ENCODE data around the gene SPEM2.
"Not testable (repeated sequence)": the region's sequence is repeated elsewhere in the genome, so short reads cannot be mapped to it uniquely, and the experiment has no call there.

The SPEM2 gene

GRCh38 chr17:7466318-7466638 is 40.9 kb downstream of the SPEM2 start:
- Mint-ChIP-seq H3K4me3 (no peak overlapping the region), H3K4me1 (peaks cover 15% of the 10 kb centered on the region), H3K36me3 (peaks cover 72% of the 10 kb centered on the region), H3K27ac (peak overlapping the region; percentile 73), H3K9me3 (no peaks in the 10 kb centered on the region)
- no peak for ATAC-seq
- no peak for DNase-seq (ENCODE audit: low spot score in 2 of 2)

DNA sequence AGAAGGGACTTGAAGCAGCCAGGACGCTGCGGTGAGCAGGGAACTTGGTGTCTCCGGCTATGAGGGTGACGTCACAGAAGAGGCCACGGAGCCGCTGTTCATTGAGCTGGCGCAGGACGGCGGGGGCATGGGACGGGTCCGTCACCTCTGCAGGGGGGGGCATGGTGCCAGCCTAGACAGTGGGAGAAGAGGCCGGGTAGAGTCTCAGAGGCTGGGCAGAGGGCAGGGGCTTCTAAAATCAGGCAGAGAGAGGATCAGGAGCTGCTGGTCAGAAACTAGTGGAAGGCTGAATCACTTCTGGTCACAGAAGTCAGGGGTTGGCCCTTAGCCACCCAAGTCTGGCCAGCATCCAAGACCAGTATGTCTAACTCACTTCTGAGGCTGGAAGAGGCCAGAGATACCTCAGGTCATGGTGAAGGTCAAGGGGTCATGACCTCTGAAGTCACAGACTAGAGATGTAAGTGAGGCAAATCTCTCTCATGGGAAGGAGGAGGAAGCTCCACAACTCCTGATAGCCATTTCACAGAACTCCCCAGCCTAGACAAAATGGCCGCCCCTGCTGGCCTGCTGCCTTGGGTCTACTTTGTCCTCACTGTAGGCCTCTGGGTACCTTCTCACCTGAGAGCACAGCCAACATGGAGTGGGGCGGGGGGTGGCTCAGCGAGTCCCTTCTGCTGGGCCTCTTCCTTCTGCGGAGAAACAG is 41.4 kb downstream of the SPEM2 start:
- peak; percentile 9 for ATAC-seq
- Mint-ChIP-seq H3K9me3 (no peaks in the 10 kb centered on the region), H3K4me1 (peaks cover 18% of the 10 kb centered on the region), H3K4me3 (no peak overlapping the region), H3K36me3 (peaks cover 67% of the 10 kb centered on the region), H3K27ac (peak overlapping the region; percentile 73)
- no peak for DNase-seq (ENCODE audit: low spot score in 2 of 2)

DNA sequence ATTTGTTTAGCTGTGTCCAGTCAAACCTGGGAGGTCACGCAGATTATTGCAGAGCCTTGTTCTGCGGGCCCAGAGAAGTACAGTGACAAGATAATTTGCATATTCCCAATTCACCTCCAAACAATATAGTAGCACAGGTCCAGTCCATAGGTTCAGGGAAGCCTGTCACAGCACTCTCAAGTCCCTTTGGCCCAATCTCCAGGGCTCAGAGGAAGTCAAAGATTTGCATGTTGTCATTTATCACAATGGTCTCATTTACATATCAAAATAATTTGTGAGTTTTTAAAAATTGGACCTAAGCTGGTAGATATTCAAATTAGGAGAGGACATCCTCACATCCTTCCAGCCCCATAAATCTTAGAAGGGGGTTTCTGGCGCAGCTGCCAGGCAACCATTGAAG is 42.1 kb downstream of the SPEM2 start:
- Mint-ChIP-seq H3K4me1 (peaks cover 22% of the 10 kb centered on the region), H3K9me3 (no peaks in the 10 kb centered on the region), H3K27ac (no peak overlapping the region), H3K36me3 (peaks cover 60% of the 10 kb centered on the region), H3K4me3 (no peak overlapping the region)
- no peak for DNase-seq (ENCODE audit: low spot score in 2 of 2)
- ATAC-seq, result no peak

- no peak for ATAC-seq
- Mint-ChIP-seq H3K4me1 (peaks cover 22% of the 10 kb centered on the region), H3K27ac (no peak overlapping the region), H3K36me3 (peaks cover 52% of the 10 kb centered on the region), H3K9me3 (no peaks in the 10 kb centered on the region), H3K4me3 (no peak overlapping the region)
- DNase-seq (ENCODE audit: low spot score in 2 of 2), result no peak
Measured at GRCh38 chr17:7468290-7468689, 42.9 kb downstream of the SPEM2 start.

GRCh38 chr17:7468804-7469389 is 43.5 kb downstream of the SPEM2 start:
- peaks cover 48% of the 10 kb centered on the region for H3K36me3 Mint-ChIP-seq
- ATAC-seq, result no peak
- DNase-seq (ENCODE audit: low spot score in 2 of 2), result no peak

GRCh38 chr17:7469843-7470242 is 44.4 kb downstream of the SPEM2 start:
- H3K9me3 Mint-ChIP-seq; ATAC-seq; H3K27ac Mint-ChIP-seq; H3K4me3 Mint-ChIP-seq; DNase-seq (ENCODE audit: low spot score in 2 of 2): not testable (repeated sequence)
- Mint-ChIP-seq H3K36me3 (peaks cover 48% of the 10 kb centered on the region), H3K4me1 (peaks cover 22% of the 10 kb centered on the region)

More at GRCh38 chr17:7468804-7469389, 43.5 kb downstream of the SPEM2 start:
- no peak overlapping the region for H3K27ac Mint-ChIP-seq
- no peaks in the 10 kb centered on the region for H3K9me3 Mint-ChIP-seq
- H3K4me1 Mint-ChIP-seq, result peaks cover 22% of the 10 kb centered on the region
- H3K4me3 Mint-ChIP-seq, result no peak overlapping the region

DNA sequence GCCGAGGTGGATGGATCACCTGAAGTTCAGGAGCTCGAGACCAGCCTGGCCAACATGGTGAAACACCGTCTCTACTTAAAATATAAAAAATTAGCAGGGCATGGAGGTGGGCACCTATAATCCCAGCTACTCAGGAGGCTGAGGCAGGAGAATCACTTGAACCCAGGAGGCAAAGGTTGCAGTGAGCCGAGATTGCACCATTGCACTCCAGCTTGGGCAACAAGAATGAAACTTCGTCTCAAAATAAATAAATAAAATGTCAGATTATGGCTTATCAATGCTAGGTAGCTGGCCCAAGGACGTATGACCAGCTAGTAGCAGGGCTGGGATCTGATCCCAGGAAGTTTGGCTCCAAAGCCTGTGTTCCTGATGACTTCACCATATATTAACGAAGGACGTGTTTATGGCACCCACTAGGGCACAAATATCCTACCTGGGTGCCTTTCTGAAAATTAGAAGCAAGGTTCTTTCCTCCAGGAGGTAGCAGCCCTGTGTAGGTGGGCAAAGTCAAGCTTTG is 45.1 kb downstream of the SPEM2 start:
- Mint-ChIP-seq H3K4me1 (peaks cover 22% of the 10 kb centered on the region), H3K36me3 (peaks cover 48% of the 10 kb centered on the region)
- H3K27ac Mint-ChIP-seq; H3K9me3 Mint-ChIP-seq; ATAC-seq; DNase-seq (ENCODE audit: low spot score in 2 of 2); H3K4me3 Mint-ChIP-seq: not testable (repeated sequence)

DNA sequence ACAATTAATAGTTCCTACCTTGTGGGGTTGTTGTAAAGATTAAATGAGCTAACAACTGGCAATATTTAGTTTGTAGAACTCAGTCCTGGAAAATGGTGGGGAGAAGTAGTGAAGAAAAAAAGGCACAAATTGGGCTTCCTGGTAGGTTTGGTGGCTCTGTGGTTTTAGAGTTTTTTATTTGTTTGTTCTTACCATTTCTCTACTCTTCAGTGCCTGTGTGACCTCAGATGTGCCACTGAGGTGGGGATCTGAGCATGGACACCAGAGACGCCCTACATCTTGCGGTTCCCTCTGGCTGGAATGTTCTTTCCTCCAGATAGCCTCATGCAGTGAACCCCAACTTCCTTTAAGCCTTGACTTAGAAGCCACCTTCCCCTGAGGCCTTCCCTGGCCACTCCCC is 46.3 kb downstream of the SPEM2 start:
- ATAC-seq (no peak), DNase-seq (ENCODE audit: low spot score in 2 of 2) (no peak)
- peak overlapping the region; percentile 50 for H3K27ac Mint-ChIP-seq
- peaks cover 28% of the 10 kb centered on the region for H3K4me1 Mint-ChIP-seq
- no peak overlapping the region for H3K4me3 Mint-ChIP-seq
- H3K36me3 Mint-ChIP-seq, result peaks cover 46% of the 10 kb centered on the region
- H3K9me3 Mint-ChIP-seq, result no peaks in the 10 kb centered on the region

GRCh38 chr17:7474767-7475166 is 49.4 kb downstream of the SPEM2 start:
- not testable (repeated sequence) for H3K27ac Mint-ChIP-seq; DNase-seq (ENCODE audit: low spot score in 2 of 2); ATAC-seq; H3K9me3 Mint-ChIP-seq; H3K4me3 Mint-ChIP-seq
- H3K36me3 Mint-ChIP-seq, result peaks cover 41% of the 10 kb centered on the region
- H3K4me1 Mint-ChIP-seq, result peaks cover 41% of the 10 kb centered on the region

GRCh38 chr17:7475764-7476422 is 50.5 kb downstream of the SPEM2 start:
- Mint-ChIP-seq H3K27ac (peak overlapping the region; percentile 90), H3K9me3 (no peaks in the 10 kb centered on the region), H3K4me3 (peak overlapping the region; percentile 100), H3K4me1 (peaks cover 48% of the 10 kb centered on the region), H3K36me3 (peaks cover 44% of the 10 kb centered on the region)
- no peak for ATAC-seq
- no peak for DNase-seq (ENCODE audit: low spot score in 2 of 2)

GRCh38 chr17:7476494-7476893 is 51.1 kb downstream of the SPEM2 start:
- Mint-ChIP-seq H3K36me3 (peaks cover 45% of the 10 kb centered on the region), H3K4me3 (peak overlapping the region; percentile 100), H3K9me3 (no peaks in the 10 kb centered on the region), H3K27ac (peak overlapping the region; percentile 90), H3K4me1 (peaks cover 51% of the 10 kb centered on the region)
- ATAC-seq (no peak), DNase-seq (ENCODE audit: low spot score in 2 of 2) (no peak)

GRCh38 chr17:7476951-7477350 is 51.5 kb downstream of the SPEM2 start:
- Mint-ChIP-seq H3K9me3 (no peaks in the 10 kb centered on the region), H3K4me3 (peak overlapping the region; percentile 100), H3K27ac (peak overlapping the region; percentile 90), H3K4me1 (peaks cover 51% of the 10 kb centered on the region), H3K36me3 (peaks cover 50% of the 10 kb centered on the region)
- DNase-seq (ENCODE audit: low spot score in 2 of 2) (no peak), ATAC-seq (no peak)

Data from stimulated activated effector memory CD8-positive, alpha-beta T cell treated with anti-CD3 and anti-CD28 coated beads, Interleukin-12 subunit alpha, Interleukin-12 subunit beta, amount 100 ng/mL, for 72 hours (primary cell).